Upper lobe of right lung (tissue), 1 donor: Measurements from ENCODE around the gene NEK5. TPM values are rescaled to one million over a fixed set of nuclear protein-coding genes. Genes with fewer than 3 reads are reported as not detected.
"Not testable (repeated sequence)": the region's sequence is repeated elsewhere in the genome, so short reads cannot be mapped to it uniquely, and the experiment has no call there.

ENCODE experiments used
- ATAC-seq: fragments of 200-7000 bp; cut with Tn5 transposase; one replicate; pipeline ENCODE4 v1.9.1; 2020; ENCODE audit warnings: mild to moderate bottlenecking, moderate library complexity
- DNase-seq: peaks from one replicate; pipeline ENCODE4 v3.0.0-alpha.2; 2020
- H3K27ac ChIP-seq: fragments of 200-600 bp; one replicate; pipeline ENCODE4 v1.8.0; 2022
- H3K27me3 ChIP-seq: fragments of 200-600 bp; one replicate; pipeline ENCODE4 v1.8.0; 2022; ENCODE audit warnings: mild to moderate bottlenecking
- H3K36me3 ChIP-seq: fragments of 200-600 bp; one replicate; pipeline ENCODE4 v1.8.0; 2022
- H3K4me1 ChIP-seq: fragments of 200-600 bp; one replicate; pipeline ENCODE4 v1.8.0; 2022
- H3K4me3 ChIP-seq: fragments of 200-600 bp; one replicate; pipeline ENCODE4 v1.8.0; 2022; ENCODE audit warnings: mild to moderate bottlenecking
- H3K9me3 ChIP-seq: fragments of 200-600 bp; one replicate; pipeline ENCODE4 v1.8.0; 2022
- CTCF ChIP-seq: fragments of 200-600 bp; IDR thresholded peaks from one replicate; pipeline ENCODE4 v1.8.0; 2022; ENCODE audit warnings: antibody characterized with exemption
- intact Hi-C: fragments of 100-400 bp; cut with DNase I; formaldehyde crosslinking; loops from one replicate; pipeline ENCODE4 v1.11.0; 2022
- total RNA-seq: library from RNA; stranded (reverse); fragmentation: NEBNext Ultra II Directional; extraction: Animal tissue kit (Norgen Biotek cat#: 25700); gene quantifications from one replicate; pipeline ENCODE4 v1.2.1, GENCODE V29; 2021
- donor health status: DM: no; HTN: yes; CAD: no; lungs with severe emphysema.

The NEK5 gene
- total RNA-seq, 1 donor from 2014 or later = 0.52 TPM

DNA sequence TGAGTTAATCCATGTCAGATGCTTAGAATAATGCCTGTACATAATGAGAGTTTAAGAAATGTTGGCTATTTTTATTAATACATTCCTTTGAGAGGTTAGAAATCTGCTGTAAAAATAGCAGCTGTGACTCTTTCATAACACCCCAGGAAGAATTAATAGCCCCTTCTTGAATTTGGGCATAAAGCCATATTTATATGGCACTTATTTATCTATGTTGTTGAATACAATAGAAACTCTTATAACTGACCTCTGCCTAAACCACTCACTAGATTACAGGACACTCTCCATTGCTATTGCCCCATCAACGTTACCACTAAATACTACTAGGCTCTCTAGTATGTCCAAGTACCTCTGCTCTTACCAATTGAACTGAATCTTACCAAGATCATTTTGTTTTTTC, 16.3 kb downstream of the NEK5 start:
- Histone ChIP-seq H3K9me3 (no peaks in the 10 kb centered on the region), H3K36me3 (no peaks in the 10 kb centered on the region), H3K27ac (no peak overlapping the region), H3K27me3 (no peaks in the 10 kb centered on the region), H3K4me3 (no peak overlapping the region), H3K4me1 (no peaks in the 10 kb centered on the region)
- TF ChIP-seq CTCF = no peak
- DNase-seq (no peak), ATAC-seq (no peak)
- intact Hi-C loops = no loop called here

DNA sequence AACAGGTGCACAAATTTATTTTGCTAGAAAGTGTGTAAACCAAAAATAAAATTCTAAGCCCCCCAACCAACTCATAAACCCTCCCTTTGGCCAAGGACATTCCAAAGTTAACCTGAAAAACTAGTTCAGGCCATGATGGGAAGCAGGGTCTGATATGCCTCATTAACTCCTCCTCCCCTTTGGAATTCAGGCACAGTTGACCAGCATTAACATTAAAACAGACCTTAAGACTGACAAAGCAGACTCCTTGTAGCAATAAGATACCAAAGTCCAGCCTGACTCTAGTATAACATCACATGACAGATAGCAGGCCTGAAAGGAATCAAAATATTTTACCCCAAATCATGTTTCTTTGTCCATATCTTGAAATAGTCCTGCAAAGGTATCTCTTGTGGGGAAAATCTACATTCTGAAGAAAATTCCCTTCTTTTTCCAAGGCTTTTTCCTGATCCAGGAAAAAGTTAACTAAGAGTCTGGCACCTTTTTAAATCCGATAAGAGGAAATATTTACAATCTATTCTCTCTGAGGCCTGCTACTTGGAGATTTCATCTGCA, 19.7 kb downstream of the NEK5 start:
- Histone ChIP-seq H3K27ac (no peak overlapping the region), H3K4me1 (no peaks in the 10 kb centered on the region), H3K4me3 (no peak overlapping the region), H3K36me3 (no peaks in the 10 kb centered on the region), H3K27me3 (no peaks in the 10 kb centered on the region), H3K9me3 (no peaks in the 10 kb centered on the region)
- TF ChIP-seq CTCF = no peak
- ATAC-seq (no peak), DNase-seq (no peak)
- intact Hi-C loops = no loop called here

DNA sequence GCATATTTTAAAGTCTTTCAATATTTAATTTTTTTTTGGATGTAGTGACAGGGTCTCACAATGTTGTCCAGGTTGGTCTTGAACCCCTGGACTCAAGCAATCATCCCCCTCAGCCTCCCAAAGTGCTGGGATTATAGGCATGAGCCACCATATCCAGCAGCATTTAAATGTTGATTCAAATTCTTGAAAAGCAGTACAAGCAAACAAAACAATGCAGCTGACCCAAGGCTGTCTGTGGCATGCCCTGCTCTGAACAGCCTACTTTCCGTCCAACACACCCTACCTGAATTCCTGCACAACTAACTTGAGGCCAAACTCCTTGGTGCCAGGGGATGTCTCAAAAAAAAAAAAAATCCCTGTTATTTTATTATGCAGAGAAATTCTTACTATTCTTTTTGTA, 23.0 kb downstream of the NEK5 start:
- no peak for DNase-seq
- no peak for TF ChIP-seq CTCF
- no peak overlapping the region for H3K4me3 ChIP-seq
- H3K4me1 ChIP-seq = no peaks in the 10 kb centered on the region
- ATAC-seq = no peak
- H3K9me3 ChIP-seq = no peaks in the 10 kb centered on the region
- H3K27ac ChIP-seq = no peak overlapping the region
- no peaks in the 10 kb centered on the region for H3K36me3 ChIP-seq
- no peaks in the 10 kb centered on the region for H3K27me3 ChIP-seq
- intact Hi-C loops = no loop called here

DNA sequence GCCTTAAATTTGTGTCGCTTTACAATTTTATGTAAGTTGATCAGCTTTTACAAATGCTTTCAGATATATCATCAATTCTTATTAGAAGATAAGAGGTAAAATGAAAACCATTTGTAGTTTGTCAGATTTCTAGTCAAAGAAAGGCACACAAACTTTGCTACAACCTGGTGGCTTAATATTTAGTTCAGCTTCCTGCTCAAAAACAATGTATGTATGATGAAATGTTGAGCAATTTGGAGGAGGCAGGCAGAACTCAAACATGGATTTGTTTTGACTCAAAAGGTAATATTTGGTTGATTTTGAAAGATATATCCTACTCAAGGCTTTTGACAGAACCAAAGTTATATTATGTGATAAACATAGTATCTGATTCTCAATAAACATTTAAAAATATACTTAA, 24.2 kb downstream of the NEK5 start:
- no peaks in the 10 kb centered on the region for H3K27me3 ChIP-seq
- no peaks in the 10 kb centered on the region for H3K9me3 ChIP-seq
- intact Hi-C loops = no loop called here
- no peaks in the 10 kb centered on the region for H3K36me3 ChIP-seq
- DNase-seq = no peak
- no peak for TF ChIP-seq CTCF
- H3K4me3 ChIP-seq = no peak overlapping the region
- no peak overlapping the region for H3K27ac ChIP-seq
- H3K4me1 ChIP-seq = no peaks in the 10 kb centered on the region
- ATAC-seq = no peak

GRCh38 chr13:52103386-52103785, 25.5 kb downstream of the NEK5 start:
- intact Hi-C loops = no loop called here
- Histone ChIP-seq H3K27ac (no peak overlapping the region), H3K27me3 (no peaks in the 10 kb centered on the region), H3K36me3 (no peaks in the 10 kb centered on the region), H3K9me3 (no peaks in the 10 kb centered on the region), H3K4me1 (no peaks in the 10 kb centered on the region), H3K4me3 (no peak overlapping the region)
- no peak for TF ChIP-seq CTCF
- no peak for DNase-seq
- ATAC-seq = no peak

- H3K4me3 ChIP-seq, H3K27me3 ChIP-seq, H3K36me3 ChIP-seq, intact Hi-C loops, H3K4me1 ChIP-seq, DNase-seq, H3K27ac ChIP-seq, ATAC-seq, H3K9me3 ChIP-seq: not testable (repeated sequence)
Measured at GRCh38 chr13:52102423-52102822, 26.4 kb downstream of the NEK5 start.
